ENCODE data around the gene SLC30A4. TPM values are rescaled to one million over a fixed set of nuclear protein-coding genes. Genes with fewer than 3 reads are reported as not detected.

The SLC30A4 gene
- total RNA-seq, 1 experiment from 2014 or later = not detected

DNA sequence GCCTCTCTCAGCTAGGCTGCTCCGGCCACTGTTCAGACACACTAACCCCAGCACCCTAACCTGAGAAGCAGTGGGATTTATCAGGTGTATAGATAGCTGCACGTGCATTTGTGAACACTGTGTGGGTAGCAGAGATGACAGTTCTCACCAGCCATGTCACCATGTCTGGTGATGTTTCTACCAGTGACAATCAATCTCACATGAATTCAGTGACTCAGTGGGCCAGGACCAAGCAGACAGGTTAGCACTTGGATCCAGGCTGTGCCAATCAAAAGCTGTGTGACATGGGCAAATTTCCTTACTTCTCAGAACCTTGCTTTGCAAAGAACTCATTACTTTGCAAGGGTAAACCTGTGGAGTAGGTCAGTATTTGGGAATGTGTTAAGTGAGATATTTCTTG, 78.9 kb downstream of the SLC30A4 start:
- Histone ChIP-seq H3K4me2 (ENCODE audit: insufficient read depth, insufficient read length, low read length) (no peak overlapping the region), H3K79me2 (ENCODE audit: insufficient read depth, low read length) (no peaks in the 10 kb centered on the region), H3K23ac (ENCODE audit: insufficient read length, low read depth, low read length) (no peak overlapping the region), H3T11ph (ENCODE audit: low read length) (no peak overlapping the region), H4K20me1 (ENCODE audit: control insufficient read depth, insufficient read depth, insufficient read length) (no peaks in the 10 kb centered on the region), H3K79me1 (ENCODE audit: insufficient read depth, low read depth, low read length, poor library complexity, severe bottlenecking) (no peaks in the 10 kb centered on the region), H4K8ac (replicated peaks; ENCODE audit: insufficient read length, low read depth, low read length) (no peak overlapping the region), H3K9me3 (ENCODE audit: control insufficient read depth, low read depth, low read length) (no peaks in the 10 kb centered on the region), H3K27ac (ENCODE audit: insufficient read length, low read depth, low read length) (no peak overlapping the region), H4K91ac (ENCODE audit: insufficient read length, low read depth, low read length) (no peak overlapping the region), H3K14ac (ENCODE audit: insufficient read depth, low read length) (no peak overlapping the region; the same call in 1 of the 2 replicates), H3K4me1 (ENCODE audit: insufficient read depth, low read length) (peaks cover 3% of the 10 kb centered on the region; the same call in 1 of the 2 replicates), H2BK20ac (ENCODE audit: low read depth, low read length, poor library complexity, severe bottlenecking) (no peak overlapping the region), H2BK12ac (ENCODE audit: insufficient read length, low read depth, low read length) (no peak overlapping the region), H4K5ac (ENCODE audit: insufficient read length, low read depth, low read length) (no peak overlapping the region), H2BK15ac (ENCODE audit: low read depth, low read length) (no peak overlapping the region), H3K23me2 (ENCODE audit: insufficient read length, low read depth, low read length, poor library complexity, severe bottlenecking) (no peaks in the 10 kb centered on the region), H3K4ac (ENCODE audit: low read depth, low read length) (no peak overlapping the region), H2AK5ac (ENCODE audit: insufficient read length, low read length) (no peak overlapping the region), H3K27me3 (ENCODE audit: insufficient read depth, low read length) (no peaks in the 10 kb centered on the region), H2BK120ac (ENCODE audit: low read depth, low read length, poor library complexity, severe bottlenecking) (no peak overlapping the region), H3K56ac (ENCODE audit: insufficient read length, low read depth, low read length) (no peak overlapping the region), H3K18ac (ENCODE audit: insufficient read length, low read depth, low read length) (no peak overlapping the region), H2BK5ac (ENCODE audit: insufficient read length, low read length) (no peak overlapping the region), H2AFZ (ENCODE audit: low read length) (no peak overlapping the region), H3K9ac (ENCODE audit: extremely low read depth, insufficient read length, low read length) (no peak overlapping the region)
- no peaks in the 10 kb centered on the region for H3K36me3 Mint-ChIP-seq (ENCODE audit: insufficient read depth in 1 of 3, low read depth in 3 of 3)
- no CpG with 5 or more reads among the region's 2 CpGs for WGBS (ENCODE audit: extremely low coverage, insufficient read length, low lambda C conversion rate)
- peaks cover 6 to 15% of the 10 kb centered on the region in 2 experiments for H3K4me1 Mint-ChIP-seq
- no peak for TF ChIP-seq CTCF (conservative IDR thresholded peaks at IDR 0.05)
- H3K4me3 Mint-ChIP-seq = no peak overlapping the region
- H3K9me3 Mint-ChIP-seq = no peaks in the 10 kb centered on the region
- H3K27me3 Mint-ChIP-seq (ENCODE audit: low read depth) = peaks cover 40% of the 10 kb centered on the region
- H3K27ac Mint-ChIP-seq = no peak overlapping the region
- no peak for DNase-seq

Data from H9 (cell line).